Measurements from ENCODE around the gene RAD18.

RAD18 gene

DNA sequence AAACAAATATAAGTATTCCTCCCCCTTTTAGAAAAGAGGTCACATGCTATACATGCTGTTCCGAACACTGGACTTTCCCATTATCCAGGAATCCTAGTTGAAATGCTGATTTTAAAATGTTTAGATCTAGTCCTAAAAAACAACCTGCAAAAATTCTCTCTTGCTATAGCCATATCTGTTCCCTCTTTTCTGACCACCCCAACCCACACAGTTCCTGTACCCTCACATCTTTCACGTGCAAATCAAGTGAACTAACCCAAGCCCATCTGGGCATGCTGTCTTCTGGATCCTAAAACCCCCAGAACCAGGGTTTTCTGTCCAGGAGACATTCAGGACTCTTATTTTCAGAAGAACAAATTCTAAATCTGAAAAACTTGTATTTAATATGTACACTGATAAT lies 67.4 kb downstream of the RAD18 start:
- DNase-seq (ENCODE audit: low spot score): no peak

DNA sequence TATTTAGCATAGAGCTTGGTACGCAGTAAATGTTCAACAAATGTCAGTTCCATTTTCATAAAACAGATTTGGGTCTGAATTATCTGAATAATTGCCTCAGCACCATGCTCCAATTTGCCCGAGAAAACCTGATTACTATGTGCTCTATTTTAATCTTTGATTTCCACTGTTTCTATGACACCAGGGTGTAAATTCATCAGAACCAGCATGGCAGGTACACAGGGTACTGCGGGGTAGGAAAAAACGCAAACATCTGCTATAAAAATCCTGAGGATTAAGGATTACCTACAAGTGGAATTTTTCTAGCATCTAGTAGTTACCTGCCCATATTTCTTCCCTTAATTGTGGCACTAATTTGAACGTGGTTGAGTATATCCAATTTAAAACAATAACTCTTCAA lies 70.3 kb downstream of the RAD18 start:
- DNase-seq (ENCODE audit: low spot score): no peak

DNA sequence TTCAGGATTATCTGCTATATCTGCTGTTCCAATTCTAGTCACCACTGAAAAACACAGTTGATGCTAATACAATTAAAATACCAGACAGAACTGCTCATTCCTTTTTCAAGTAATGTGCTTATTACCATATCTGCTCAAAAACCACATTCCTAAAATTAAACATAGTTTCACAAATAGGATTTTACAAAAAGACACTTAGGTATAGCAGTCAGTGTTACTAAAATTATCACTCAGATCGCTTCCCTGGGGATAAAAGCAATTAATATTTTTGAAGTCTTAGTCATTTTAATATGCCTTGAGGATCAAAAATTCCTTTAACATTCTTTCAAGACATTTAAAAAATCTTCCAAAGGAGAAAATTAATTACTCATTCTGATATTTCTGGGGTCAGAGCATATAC lies 71.5 kb downstream of the RAD18 start:
- no peak for DNase-seq (ENCODE audit: low spot score)

DNA sequence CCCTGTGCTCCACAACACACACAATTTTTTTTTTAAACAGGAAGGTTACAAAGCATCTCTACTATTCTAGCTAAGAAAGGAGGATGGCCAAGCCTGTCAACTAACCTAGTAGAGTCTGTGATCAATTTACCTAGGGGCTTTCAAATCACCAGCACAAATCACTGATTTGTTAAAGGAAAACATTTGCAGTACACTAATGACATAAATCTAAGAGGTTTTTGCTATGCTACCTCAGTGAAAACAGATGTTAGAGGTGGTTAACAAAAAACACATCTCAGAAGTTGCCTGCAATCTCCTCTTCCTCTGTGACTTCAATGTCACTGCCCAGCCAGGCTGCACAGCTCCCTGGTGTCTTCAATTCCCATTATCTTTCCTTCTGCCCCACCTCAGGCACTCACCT lies 72.0 kb downstream of the RAD18 start:
- no peak for DNase-seq (ENCODE audit: low spot score)

DNA sequence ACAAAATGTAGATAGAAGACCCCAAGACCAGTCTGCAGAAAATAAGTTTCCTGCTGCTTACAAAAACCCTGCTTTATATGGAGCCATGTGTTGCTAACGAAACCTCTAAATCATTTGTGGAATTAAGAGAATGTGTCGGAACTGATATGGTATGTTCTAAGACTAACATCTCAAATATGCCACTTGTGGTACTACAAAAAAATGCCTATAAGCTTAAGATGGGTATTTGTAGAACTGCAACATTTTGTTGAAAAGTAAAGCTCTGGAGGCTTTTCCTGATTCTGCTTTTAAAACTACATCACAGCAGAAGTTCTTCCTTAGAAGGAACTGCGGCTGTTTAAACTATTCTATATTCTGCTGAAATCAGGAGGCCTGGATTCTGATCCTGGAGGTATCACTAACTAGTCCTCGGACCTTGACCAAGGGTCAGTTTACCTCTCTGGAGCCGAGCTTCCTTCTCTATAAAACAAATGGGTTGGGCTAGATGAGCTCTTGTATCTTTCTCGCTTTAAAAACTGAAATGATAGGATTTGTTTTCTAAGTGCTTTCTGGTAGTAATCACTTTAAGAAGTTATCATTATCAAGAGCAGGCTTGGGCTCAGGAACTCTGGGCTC lies 74.9 kb downstream of the RAD18 start:
- DNase-seq (ENCODE audit: low spot score): no peak

DNA sequence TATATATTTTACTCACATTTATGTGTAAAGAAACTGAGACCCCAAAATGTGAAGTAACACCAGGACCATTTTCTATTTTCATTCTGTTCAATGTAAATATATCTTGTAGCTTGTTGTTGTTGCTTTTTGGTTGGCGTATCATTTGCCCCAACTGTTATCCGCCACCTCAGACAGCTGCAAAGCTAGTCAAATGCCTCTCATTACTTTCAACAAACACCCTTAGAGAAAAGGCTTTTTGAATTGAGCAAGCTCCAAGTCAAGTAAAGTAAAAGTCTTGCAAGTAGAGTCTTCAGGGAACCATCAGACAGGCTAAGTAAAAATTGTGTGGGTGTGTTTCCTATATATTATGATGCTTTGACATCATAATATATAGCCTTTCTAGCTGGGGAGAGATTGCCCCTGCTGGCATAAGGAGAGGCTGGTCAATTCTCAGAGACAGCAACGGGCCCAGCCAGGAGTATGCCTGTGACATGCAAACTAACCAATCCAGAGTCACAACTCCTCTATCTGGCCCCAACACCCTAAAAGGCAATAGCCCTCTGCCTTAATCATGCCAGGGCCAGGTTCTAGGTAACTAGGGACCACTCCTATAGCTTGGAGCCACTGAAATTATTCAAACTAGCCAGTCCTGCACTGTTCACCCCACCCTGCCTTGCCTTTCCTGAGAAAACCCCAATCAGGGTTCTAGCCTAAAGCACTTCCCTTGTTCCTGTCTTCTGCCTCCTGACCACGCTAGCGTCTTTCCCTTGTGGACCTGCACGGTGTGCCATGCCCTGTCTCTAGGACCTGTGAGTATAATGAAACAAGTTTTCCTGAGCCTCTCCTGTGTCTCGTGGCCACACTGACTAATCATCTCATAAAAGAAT lies 75.6 kb downstream of the RAD18 start:
- no peak for DNase-seq (ENCODE audit: low spot score)

DNA sequence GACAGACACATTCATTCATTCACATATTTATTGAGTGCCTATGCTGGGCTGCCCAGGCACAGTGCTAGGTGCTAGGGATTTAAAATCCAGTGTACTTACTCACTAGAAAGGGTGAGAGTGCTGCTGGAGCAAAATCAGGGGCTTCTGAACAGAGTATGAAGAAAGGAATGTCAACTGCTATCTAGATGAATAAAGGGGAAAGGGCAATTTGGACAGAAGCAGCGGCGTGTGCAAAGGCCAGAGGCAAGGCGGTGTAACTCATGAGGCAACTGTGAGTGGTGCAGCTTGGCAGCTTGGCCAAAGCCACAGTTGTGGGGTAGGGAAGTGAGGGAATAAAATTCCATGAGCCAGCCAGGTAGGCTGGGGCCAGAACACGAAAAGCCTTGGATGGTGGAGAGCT lies 76.7 kb downstream of the RAD18 start:
- no peak for DNase-seq (ENCODE audit: low spot score)

DNA sequence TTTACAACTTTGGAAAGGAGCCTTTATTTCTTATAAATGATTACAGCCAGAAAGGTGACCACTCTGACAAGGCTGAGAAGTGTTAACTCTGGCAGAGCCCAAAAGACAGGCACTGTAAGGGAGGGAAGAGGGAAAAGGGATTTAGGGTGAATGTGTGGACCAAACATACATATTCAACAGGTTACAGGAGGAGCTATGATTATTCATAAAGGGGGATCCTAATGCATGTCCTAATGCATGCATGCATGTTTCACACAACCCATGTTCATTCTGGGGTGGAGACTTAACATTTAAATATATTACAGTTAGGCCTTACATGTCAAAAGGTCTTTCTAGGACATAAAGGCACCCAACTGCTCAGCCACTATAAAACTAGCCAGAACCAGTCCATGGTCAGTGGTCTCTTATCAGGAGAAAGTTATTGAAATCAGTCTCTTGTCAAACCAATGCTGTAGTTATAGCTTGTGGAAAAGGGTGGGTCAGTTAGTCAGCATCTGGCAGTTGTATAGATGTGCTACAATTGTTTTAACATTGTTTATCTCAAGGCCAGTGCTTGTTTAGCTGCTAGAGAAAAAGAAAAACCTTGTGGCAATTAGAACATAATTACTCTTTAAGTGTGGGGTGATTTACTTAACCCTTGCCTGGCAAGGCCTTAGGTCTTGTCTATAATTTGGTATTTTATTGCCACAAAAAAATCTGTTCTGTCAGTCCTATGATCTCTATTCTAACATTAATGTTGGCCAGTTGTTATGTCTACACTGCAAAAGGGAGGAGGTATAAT lies 77.5 kb downstream of the RAD18 start:
- DNase-seq (ENCODE audit: low spot score): no peak

DNA sequence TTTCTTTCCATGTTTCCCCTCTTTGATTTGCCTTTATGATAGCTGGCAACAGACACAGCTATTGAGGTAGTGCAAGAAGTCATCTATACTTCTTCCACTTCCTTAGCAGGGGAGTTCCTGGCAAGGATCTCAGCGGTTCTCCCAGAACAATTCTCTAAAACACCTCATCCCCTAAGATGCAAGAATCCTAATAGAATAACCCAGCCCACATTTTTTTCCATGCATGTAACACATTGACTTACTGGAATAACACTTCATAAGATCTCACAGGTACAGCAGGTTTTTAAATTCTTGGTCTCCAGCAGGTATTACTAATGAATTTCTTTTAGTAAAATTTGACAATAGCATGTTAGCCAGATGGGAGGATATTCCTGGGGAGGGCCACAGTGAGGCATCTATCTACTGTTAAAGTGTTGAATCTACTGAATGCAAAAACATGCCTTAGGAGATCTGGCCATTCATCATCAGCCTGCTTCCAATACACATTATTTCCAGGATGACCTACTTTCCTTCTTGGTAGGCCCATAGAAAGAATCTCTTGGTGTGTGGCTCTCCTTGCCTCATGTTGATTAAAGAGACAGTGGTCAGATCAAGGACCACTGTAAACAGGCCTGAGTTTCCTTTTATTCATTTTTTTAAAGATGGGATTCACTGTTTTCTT lies 78.5 kb downstream of the RAD18 start:
- DNase-seq (ENCODE audit: low spot score): no peak

DNA sequence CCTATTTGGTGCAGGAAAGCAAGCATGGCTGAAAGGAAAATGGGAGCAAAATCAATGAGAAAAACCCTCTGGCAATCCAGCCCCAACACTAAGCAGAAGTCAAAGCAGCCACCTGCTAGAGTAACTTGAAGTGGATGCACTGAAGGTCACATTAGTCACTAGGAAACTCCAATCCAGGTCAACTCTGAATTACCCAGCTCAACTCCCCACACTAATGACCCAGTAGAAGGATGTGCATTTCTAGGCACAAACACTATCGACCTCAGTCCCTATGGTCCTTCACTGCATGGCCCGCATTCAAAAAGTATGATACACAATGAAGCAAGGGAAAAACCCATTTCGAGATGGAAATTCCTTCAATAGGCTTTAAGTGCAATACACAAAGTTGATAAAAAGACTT lies 80.6 kb downstream of the RAD18 start:
- DNase-seq (ENCODE audit: low spot score): no peak

DNA sequence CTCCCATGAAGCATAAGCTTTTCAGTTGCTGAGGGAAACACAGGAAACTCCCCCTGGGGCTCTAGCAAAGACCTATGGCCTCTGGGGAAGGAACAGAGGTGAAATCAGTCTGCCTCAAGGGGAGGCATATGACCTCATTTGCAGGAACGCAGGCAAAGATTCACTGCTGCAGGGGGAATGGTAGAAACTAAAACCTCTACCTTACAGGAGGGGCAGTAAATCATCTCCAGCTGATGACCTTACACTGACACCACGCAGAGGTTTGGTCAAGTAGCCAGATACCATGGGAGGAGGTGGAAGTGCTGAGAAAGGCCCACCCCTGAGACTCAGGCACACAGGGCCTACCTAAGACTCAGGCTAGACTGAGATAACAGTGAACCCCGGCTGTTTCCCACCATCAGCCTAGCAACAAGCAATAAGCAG lies 81.1 kb downstream of the RAD18 start:
- no peak for DNase-seq (ENCODE audit: low spot score)

DNA sequence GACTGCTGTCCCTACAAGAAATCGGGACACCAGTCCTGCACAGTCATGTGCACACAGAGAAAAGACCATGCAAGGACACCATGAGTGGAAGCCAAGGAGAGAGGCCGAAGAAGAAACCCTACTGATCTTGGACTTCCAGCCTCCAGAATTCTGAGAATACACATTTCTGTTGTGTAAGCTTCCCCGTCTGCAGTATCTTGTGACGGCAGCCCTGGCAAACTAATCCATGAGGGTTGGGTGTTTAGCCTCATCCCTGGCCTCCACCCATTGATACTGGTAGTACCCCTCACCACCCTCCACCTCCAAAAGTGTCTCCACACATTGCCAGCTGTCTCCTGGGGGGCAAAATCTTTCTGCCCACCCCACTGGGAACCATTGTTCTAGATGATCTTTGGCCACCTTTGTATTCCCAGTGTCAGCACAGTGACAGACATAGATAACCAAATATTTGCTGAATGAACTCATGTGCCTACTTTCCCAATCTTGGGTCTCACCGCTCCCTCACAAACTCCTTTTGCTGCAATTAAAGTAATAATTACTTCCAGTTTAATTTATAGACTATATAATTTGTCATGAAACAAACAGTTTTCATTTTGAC lies 83.8 kb downstream of the RAD18 start:
- no peak for DNase-seq (ENCODE audit: low spot score)

DNA sequence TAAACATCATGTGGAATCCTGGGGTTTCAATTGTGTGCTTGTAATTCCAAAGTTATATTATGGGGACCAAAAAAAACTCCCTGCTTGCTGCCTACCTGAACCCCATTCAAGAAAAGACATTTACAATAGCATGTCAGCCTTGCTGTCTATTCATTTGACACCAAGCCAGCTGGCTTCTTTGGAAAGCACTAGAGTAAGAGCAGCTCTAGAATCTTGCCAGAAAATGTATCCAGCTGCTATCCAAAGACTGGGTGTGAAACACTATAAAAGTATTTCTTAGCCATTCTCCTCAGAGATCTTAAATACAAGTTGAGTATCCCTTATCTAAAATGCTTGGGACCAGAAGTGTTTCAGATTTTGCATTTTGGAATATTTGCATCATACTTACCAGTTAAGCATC lies 87.4 kb downstream of the RAD18 start:
- no peak for DNase-seq (ENCODE audit: low spot score)

DNA sequence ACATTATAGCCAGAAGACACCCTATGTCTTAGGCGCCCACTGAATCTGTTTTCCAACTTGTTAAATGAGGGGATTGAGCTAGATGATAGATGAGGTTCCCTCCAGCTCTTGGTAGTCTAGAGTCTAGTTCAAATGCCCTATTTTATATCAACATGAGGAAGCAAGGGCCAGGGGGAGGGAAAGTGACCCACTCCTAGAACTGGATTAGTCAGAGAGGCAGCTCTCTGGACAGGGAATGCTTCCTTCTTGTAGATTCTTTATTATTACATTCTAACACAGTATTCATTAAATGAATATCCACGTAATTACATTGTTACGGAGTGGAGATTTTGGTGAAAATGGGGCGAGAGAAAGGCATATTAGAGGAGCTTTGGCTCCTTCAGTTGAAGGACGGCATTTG lies 89.5 kb downstream of the RAD18 start:
- no peak for DNase-seq (ENCODE audit: low spot score)

DNA sequence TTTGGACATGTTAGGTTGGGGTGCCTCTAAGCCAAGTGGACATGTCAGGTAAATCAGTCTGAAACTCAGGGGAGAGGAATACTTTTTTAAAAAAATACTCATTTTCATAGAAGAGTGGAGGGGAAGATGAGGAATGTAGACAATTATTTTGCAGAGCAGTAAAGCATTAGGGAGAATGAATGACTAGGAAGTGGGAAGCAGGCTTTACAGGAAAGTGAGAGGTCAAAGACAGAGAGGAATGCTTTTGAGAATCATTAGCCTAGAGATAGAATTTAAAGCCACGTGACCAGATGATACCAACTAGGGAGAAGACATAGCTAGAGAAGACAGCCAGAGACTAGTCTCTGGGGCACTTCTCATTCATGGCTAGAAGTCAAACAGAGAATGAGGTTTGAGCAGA lies 91.0 kb downstream of the RAD18 start:
- no peak for DNase-seq (ENCODE audit: low spot score)

DNA sequence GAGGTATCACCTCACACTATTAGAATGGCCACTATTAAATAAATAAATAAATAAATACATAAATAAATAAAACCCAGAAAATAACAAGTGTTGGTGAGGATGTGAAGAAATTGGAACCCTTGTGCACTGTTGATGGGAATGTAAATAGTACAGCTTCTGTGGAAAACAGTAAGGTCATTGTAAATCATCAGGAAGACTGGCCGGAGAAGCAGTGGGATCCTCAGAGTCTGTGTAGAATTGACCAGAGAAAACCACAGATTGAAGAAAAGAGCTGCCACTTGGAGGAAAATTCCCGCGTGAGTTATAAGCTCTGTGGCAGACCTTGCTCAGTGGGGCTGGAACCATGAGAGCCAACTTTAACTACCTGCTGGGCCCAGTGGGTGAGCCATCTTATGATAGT lies 92.0 kb downstream of the RAD18 start:
- no peak for DNase-seq (ENCODE audit: low spot score)

DNA sequence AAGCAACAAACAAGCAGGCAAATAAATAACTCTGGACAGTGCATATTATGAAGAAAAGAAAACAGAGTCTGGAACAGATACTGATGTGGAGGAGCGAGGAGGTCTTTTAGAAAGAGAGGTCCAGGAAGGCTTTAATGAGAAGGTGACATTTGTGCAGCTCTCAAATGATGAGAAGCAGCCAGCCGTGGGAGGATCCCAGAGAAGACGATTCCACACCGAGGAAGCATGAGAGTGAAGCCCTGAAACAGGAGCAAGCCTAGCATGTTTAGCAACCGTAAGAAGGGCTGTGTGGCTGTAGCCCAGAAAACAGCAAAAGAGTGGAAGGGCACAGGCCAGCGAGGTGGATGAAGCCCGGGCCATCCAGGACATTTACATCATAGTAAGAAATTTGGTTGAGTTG lies 93.1 kb downstream of the RAD18 start:
- no peak for DNase-seq (ENCODE audit: low spot score)

DNA sequence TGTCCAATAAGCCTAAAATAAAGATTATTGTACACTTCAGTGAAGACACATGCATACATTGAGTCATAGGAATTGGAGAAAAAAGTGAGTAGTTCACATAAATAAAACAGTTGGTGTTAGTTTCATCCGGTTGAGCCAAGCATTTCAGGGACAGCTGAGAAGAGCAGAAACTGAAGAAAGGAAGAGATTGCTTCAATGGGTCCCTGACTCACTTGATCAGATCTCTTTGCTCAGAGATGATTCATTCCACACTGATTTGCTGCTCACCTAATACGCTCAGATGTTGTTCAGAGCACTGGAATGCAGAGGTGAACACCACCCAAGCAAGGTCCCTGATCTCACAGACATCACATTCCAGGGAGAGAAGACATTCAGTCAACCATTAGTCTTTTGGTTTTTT lies 93.7 kb downstream of the RAD18 start:
- no peak for DNase-seq (ENCODE audit: low spot score)

DNA sequence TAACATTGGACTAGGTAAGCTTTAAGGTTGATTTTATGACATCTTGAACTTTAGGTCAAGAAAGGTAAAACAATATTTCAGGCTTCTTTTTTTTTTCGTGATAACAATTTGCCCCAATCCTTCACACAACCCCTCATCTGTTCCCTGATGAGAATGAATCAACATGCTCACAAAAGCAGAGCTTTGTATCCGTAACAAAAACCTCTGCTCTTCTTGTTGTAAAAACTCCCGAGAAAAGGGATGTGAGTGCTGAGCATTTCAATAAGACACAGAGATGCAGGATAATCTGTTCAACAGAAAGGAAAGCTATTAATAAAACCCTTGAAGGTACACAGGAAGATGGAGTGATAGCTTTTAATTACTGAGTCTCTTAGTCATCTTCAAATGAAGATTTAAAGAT lies 94.3 kb downstream of the RAD18 start:
- DNase-seq (ENCODE audit: low spot score): no peak

DNA sequence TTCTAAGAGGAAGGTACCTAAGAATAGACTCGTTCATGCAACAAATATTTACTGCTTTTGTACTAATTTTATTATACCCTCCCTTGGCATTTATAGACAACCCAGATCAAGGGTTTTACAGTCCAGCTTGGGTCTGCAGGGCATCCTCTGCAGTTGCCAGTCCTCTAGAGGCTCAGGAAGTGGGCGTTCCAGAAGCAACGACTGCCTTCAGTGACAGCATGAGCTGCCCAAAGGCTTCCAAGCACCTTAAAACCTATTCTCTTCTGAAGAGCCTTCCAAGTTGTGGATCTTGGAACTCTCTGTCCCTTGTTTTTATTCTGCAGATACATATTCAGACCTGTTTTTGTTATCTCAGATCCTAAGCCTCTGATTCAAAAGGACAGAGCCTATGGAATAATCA lies 95.6 kb downstream of the RAD18 start:
- no peak for DNase-seq (ENCODE audit: low spot score)

DNA sequence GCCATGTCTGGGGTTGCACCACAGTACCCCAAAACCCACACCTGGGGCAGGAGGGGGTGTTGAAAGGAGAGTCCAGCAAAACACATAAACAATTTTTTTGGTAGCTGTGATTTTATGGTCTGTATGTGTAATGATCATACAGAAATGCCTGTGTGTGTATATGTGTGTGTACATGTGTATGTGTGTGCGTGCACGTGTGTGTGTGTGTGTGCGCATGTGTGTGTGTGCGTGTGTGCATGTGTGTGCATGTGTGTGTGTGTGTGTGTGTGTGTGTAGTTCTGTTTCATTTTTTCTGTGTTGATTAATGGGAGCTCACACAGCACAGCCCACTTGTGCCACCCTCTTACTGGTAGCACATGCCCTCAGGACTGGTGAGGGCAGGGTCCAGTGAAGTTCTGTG lies 97.6 kb downstream of the RAD18 start:
- no peak for DNase-seq (ENCODE audit: low spot score)
